ENCODE measurements around the gene TOB2.

The TOB2 gene

GRCh38 chr22:41446639-41447434 is at the start of gene TOB2:
TSS of gene TOB2 (minus strand) at chr22:41446801. CDS start at chr22:41437345, 9,456 bp downstream.
- peak; percentile 97 to 98 for DNase-seq

GRCh38 chr22:41491374-41492100 is 44.9 kb upstream of the TOB2 start:
- DNase-seq = no peak

- DNase-seq = no peak
These were observed 42.2 kb upstream of the TOB2 start for GRCh38 chr22:41488596-41489385.

GRCh38 chr22:41488076-41488475 is 41.5 kb upstream of the TOB2 start:
- DNase-seq = no peak

GRCh38 chr22:41487037-41487935 is 40.7 kb upstream of the TOB2 start:
- DNase-seq = no peak

- no peak for DNase-seq
These were observed 38.4 kb upstream of the TOB2 start for GRCh38 chr22:41485033-41485432.

GRCh38 chr22:41482319-41482935 is 35.8 kb upstream of the TOB2 start:
- DNase-seq = no peak

- DNase-seq = no peak
These were observed 35.3 kb upstream of the TOB2 start for GRCh38 chr22:41481925-41482318.

- no peak for DNase-seq
These were observed 34.7 kb upstream of the TOB2 start for GRCh38 chr22:41481131-41481830.

- DNase-seq = no peak
These were observed 33.8 kb upstream of the TOB2 start for GRCh38 chr22:41480397-41480735.

GRCh38 chr22:41479671-41480396 is 33.2 kb upstream of the TOB2 start:
- DNase-seq = no peak

- DNase-seq = no peak
These were observed 32.4 kb upstream of the TOB2 start for GRCh38 chr22:41478891-41479521.

- no peak for DNase-seq
These were observed 31.9 kb upstream of the TOB2 start for GRCh38 chr22:41478473-41478872.

GRCh38 chr22:41474872-41475451 is 28.4 kb upstream of the TOB2 start:
- DNase-seq = no peak

- no peak for DNase-seq
These were observed 25.0 kb upstream of the TOB2 start for GRCh38 chr22:41471568-41471967.

- no peak for DNase-seq
These were observed 24.3 kb upstream of the TOB2 start for GRCh38 chr22:41470886-41471285.

- DNase-seq = no peak
These were observed 22.7 kb upstream of the TOB2 start for GRCh38 chr22:41469218-41469851.

- DNase-seq = peak; percentile 99 to 100
These were observed 22.0 kb upstream of the TOB2 start, which contains the start of the genes ACO2 and PHF5A for GRCh38 chr22:41468381-41469217. TSS of gene ACO2 (plus strand) at chr22:41469117. CDS start at chr22:41469147, 30 bp downstream. TSS of gene PHF5A (minus strand) at chr22:41468692. CDS start at chr22:41468653, 39 bp downstream.

Data from activated T-cell treated with anti-CD3 and anti-CD28 coated beads, Interleukin-2, amount 50 U/mL, for 48 hours (primary cell).